ENCODE results near the gene TLL2.

Gene TLL2

DNA sequence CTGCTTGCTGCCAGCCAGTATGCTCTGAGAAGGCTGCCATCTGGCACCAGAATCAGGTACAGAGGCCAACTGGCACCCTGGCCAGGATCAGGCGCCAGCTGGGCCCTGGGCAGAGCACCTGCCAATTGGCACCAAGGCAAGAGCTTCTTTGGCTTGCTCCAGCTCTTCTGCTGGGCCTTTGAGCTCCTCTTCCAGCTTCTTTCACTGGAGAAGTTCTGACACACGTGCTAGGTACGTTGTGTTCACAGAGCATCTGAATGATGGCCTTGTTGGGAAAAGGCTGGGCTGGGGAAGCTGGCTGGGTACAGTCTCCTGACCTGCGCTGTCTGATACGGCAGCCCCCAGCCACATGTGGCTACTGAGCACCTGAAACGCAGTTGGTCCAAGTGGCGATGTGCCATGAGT is 123.3 kb downstream of the TLL2 start:
- ChIA-PET POLR2A (no interaction called here), CTCF (interaction anchor here (1.3 to 3.3 kb wide), 4 partner anchors 11 to 52 kb away, joined by 3 to 19 read pairs (median 3); no protein-coding TSS in a partner anchor)
- TF ChIP-seq, protein P1, sequence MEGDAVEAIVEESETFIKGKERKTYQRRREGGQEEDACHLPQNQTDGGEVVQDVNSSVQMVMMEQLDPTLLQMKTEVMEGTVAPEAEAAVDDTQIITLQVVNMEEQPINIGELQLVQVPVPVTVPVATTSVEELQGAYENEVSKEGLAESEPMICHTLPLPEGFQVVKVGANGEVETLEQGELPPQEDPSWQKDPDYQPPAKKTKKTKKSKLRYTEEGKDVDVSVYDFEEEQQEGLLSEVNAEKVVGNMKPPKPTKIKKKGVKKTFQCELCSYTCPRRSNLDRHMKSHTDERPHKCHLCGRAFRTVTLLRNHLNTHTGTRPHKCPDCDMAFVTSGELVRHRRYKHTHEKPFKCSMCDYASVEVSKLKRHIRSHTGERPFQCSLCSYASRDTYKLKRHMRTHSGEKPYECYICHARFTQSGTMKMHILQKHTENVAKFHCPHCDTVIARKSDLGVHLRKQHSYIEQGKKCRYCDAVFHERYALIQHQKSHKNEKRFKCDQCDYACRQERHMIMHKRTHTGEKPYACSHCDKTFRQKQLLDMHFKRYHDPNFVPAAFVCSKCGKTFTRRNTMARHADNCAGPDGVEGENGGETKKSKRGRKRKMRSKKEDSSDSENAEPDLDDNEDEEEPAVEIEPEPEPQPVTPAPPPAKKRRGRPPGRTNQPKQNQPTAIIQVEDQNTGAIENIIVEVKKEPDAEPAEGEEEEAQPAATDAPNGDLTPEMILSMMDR (IDR thresholded peaks at IDR 0.05; ENCODE audit: control extremely low read depth, extremely low read depth, low read depth, missing control alignments), result no peak
- no peak for DNase-seq (ENCODE audit: extremely low spot score)

DNA sequence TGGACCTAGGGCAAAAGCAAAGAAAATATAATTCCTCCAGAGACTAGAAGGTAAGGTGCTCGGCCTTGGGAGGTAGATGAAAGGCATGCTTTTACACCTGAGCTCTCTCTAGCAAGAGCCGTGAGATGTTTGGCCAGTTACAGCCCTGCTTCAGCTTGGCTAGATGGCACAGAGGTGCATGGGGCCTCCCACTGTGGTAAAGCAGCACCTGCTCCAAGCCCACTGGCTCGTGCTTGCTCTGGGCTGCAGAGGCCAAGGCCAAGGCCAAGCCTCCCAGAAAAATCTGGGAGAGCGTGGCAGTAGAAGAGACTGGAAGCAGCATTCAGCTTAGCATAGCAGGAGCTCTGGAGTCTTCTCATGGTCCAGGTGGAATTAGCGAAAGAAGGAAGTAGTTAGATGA is 123.9 kb downstream of the TLL2 start:
- POLR2A ChIA-PET, result no interaction called here
- no peak for DNase-seq (ENCODE audit: extremely low spot score)
- CTCF ChIA-PET, result interaction anchor here (1.3 to 3.3 kb wide), 3 partner anchors 11 to 19 kb away, joined by 3 to 19 read pairs (median 3); no protein-coding TSS in a partner anchor
- TF ChIP-seq, protein P1 (IDR thresholded peaks at IDR 0.05; ENCODE audit: control extremely low read depth, extremely low read depth, low read depth, missing control alignments), result no peak

DNA sequence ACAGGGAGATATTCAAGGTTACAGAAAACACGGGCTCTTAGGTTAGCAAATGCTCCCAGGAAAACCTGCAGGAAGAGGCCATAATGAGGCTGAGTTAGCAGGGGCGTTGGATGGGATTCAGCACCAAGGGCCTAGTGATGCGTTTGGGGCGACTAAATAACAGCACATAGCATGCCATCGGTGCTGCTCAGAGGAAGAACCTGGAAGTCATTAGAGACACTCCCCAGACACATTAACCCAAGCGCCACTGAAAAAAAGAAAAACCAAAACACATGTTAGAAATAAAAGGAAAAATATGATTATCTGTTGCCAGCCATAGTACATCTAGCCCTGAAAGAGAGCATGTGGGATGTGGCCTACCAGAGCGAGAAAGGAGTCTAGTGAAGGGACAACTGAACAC is 126.1 kb downstream of the TLL2 start:
- ChIA-PET POLR2A (no interaction called here), CTCF (no interaction called here)
- TF ChIP-seq, protein P1 (IDR thresholded peaks at IDR 0.05; ENCODE audit: control extremely low read depth, extremely low read depth, low read depth, missing control alignments), result no peak
- DNase-seq (ENCODE audit: extremely low spot score), result no peak

DNA sequence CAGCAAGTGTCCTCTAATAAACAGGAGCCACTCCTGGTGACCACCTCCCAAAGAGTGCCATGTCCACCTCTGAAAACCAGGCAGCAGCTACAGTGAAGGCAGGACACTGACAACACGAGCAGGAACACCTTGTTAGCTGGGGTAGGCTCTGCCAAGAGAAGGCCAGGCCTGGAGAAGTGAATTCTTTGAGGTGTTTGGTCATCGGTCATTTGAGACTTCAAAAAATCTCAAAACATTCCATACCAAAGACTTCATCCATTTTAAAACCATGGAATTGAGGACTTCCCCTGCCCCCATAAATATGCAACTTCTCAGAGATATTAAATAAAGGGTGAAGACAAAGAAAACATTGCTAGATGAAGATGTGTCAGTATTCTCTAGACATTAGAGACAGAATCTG is 126.6 kb downstream of the TLL2 start:
- TF ChIP-seq, protein P1 (IDR thresholded peaks at IDR 0.05; ENCODE audit: control extremely low read depth, extremely low read depth, low read depth, missing control alignments), result no peak
- ChIA-PET POLR2A (no interaction called here), CTCF (interaction anchor here (1.1 to 1.2 kb wide), 2 partner anchors 21 to 823 kb away, joined by 3 to 4 read pairs; no protein-coding TSS in a partner anchor)
- no peak for DNase-seq (ENCODE audit: extremely low spot score)

DNA sequence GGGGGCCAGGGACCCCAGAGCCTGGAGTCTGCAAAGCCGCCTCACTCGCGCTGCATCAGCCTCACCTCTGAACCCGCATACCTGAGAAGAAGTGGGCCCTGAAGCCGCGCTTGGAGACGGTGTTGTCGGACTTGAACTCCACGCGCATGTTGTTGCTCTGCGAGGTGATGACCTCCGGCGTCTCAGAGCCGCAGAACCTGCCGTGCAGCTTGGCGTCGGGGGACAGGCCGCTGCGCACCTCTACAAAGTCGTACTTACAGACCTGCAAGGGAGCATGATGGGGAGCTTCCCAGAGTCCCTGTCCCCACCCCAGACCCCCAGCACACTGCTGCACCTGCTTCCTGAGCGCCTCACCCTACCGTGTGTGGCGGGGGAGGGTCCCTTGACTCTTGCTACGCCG is 129.2 kb downstream of the TLL2 start:
- DNase-seq (ENCODE audit: extremely low spot score), result no peak
- TF ChIP-seq, protein P1 (IDR thresholded peaks at IDR 0.05; ENCODE audit: control extremely low read depth, extremely low read depth, low read depth, missing control alignments), result no peak
- CTCF ChIA-PET, result interaction anchor here (0.7 to 3.2 kb wide), 4 partner anchors 9 to 129 kb away, joined by 3 to 18 read pairs (median 8); partner anchors contain the start of gene TLL2
- POLR2A ChIA-PET, result no interaction called here

DNA sequence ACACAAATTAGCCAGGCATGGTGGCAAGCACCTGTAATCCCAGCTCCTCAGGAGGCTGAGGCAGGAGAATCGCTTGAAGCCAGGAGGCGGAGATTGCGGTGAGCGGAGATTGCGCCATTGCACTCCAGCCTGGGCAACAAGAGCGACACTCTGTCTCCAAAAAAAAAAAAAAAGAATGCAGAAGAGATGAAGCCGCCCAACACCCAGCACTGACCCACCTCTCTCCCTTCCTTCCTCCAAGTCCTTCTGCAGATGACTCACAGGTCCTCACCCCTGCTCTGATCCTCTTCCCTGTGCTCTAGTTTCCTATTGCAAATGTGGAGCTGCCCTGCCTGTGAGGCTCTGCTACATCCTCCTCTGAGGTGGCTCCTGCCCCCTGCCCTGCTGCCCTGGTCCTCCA is 132.9 kb downstream of the TLL2 start:
- TF ChIP-seq, protein P1 (IDR thresholded peaks at IDR 0.05; ENCODE audit: control extremely low read depth, extremely low read depth, low read depth, missing control alignments), result no peak
- ChIA-PET CTCF (no interaction called here), POLR2A (no interaction called here)
- no peak for DNase-seq (ENCODE audit: extremely low spot score)

All from GM10248 (cell line).